Naive B cell (primary cell): ENCODE results near the gene UBR2. TPM values are rescaled to one million over a fixed set of nuclear protein-coding genes. Genes with fewer than 3 reads are reported as not detected.
"Not testable (repeated sequence)": the region's sequence is repeated elsewhere in the genome, so short reads cannot be mapped to it uniquely, and the experiment has no call there.

Experiments used
- ATAC-seq, 2 donors: fragments of 150-1000 bp; cut with Tn5 transposase; 2 replicates each; pipeline ENCODE4 v1.10.0; 2021; ENCODE audit warnings: low read depth in 2 of 2, mild to moderate bottlenecking in 2 of 2, moderate library complexity in 2 of 2
- DNase-seq: peaks from one replicate; pipeline ENCODE4 v3.0.0; 2022
- H3K27ac Mint-ChIP-seq, 6 donors: one replicate each; pipeline ENCODE4 v1.8.0; 2020 to 2022; ENCODE audit warnings: mild to moderate bottlenecking in 6 of 6, mixed read lengths in 6 of 6, moderate library complexity in 5 of 6, inconsistent platforms in 2 of 6
- H3K27me3 Mint-ChIP-seq, 3 donors: one replicate each; pipeline ENCODE4 v1.8.0; 2021 to 2022; ENCODE audit warnings: mixed read lengths in 3 of 3, mild to moderate bottlenecking in 1 of 3
- H3K36me3 Mint-ChIP-seq, 2 donors: one replicate each; pipeline ENCODE4 v1.8.0; 2020 to 2022; ENCODE audit warnings: mixed read lengths in 2 of 2, inconsistent platforms in 1 of 2, mild to moderate bottlenecking in 1 of 2
- H3K4me1 Mint-ChIP-seq, 3 donors: one replicate each; pipeline ENCODE4 v1.8.0; 2020 to 2022; ENCODE audit warnings: mixed read lengths in 3 of 3, inconsistent platforms in 1 of 3, mild to moderate bottlenecking in 1 of 3, moderate library complexity in 1 of 3
- H3K4me3 Mint-ChIP-seq, 8 donors: one replicate each; pipeline ENCODE4 v1.8.0; 2020 to 2022; ENCODE audit warnings: mild to moderate bottlenecking in 8 of 8, mixed read lengths in 8 of 8, moderate library complexity in 8 of 8, inconsistent platforms in 2 of 8
- H3K9me3 Mint-ChIP-seq, 7 donors: one replicate each; pipeline ENCODE4 v1.8.0; 2020 to 2022; ENCODE audit warnings: mixed read lengths in 7 of 7, mild to moderate bottlenecking in 5 of 7, inconsistent platforms in 2 of 7, moderate library complexity in 1 of 7
- polyA plus RNA-seq, 6 donors: library from polyadenylated mRNA; unstranded; fragments of 300-500 nt; fragmentation: Illumina TruSeq; gene quantifications; one replicate each; pipeline ENCODE4 v1.2.3, GENCODE V29; 2021; ENCODE audit warnings: low read depth in 6 of 6

The UBR2 gene
- polyA plus RNA-seq, 6 donors from 2014 or later, result 8.2 to 16.7 (median 10.7) TPM; not detected in 1

- Mint-ChIP-seq H3K27ac (no peak overlapping the region), H3K27me3 (peaks cover 0 to 15% (median 4%) of the 10 kb centered on the region in 3 donors)
- ATAC-seq, result no peak
Measured at GRCh38 chr6:42710316-42710715, 146.5 kb downstream of the UBR2 start.

GRCh38 chr6:42711930-42712329, 148.1 kb downstream of the UBR2 start:
- Mint-ChIP-seq H3K4me3 (no peak overlapping the region), H3K27ac (no peak overlapping the region), H3K27me3 (peaks cover 0 to 15% (median 4%) of the 10 kb centered on the region in 3 donors)

More at GRCh38 chr6:42710316-42710715, 146.5 kb downstream of the UBR2 start:
- no peak for DNase-seq
- H3K9me3 Mint-ChIP-seq, result peaks cover 0 to 7% (median 5%) of the 10 kb centered on the region in 7 donors
- H3K36me3 Mint-ChIP-seq, result peaks cover 3 to 7% of the 10 kb centered on the region in 2 donors
- no peak overlapping the region for H3K4me3 Mint-ChIP-seq
- peaks cover 0 to 2% (median 0%) of the 10 kb centered on the region in 3 donors for H3K4me1 Mint-ChIP-seq

GRCh38 chr6:42714098-42714761, 150.4 kb downstream of the UBR2 start:
- Mint-ChIP-seq H3K27me3 (peaks cover 0 to 9% (median 4%) of the 10 kb centered on the region in 3 donors), H3K9me3 (peaks cover 0 to 7% (median 5%) of the 10 kb centered on the region in 7 donors), H3K36me3 (peaks cover 3 to 7% of the 10 kb centered on the region in 2 donors), H3K4me1 (peaks cover 0 to 5% (median 0%) of the 10 kb centered on the region in 3 donors), H3K4me3 (no peak overlapping the region), H3K27ac (no peak overlapping the region)
- DNase-seq (no peak), ATAC-seq (no peak)

More at GRCh38 chr6:42711930-42712329, 148.1 kb downstream of the UBR2 start:
- DNase-seq (no peak), ATAC-seq (no peak)
- Mint-ChIP-seq H3K36me3 (peaks cover 3 to 7% of the 10 kb centered on the region in 2 donors), H3K9me3 (peaks cover 0 to 7% (median 5%) of the 10 kb centered on the region in 7 donors), H3K4me1 (peaks cover 0 to 2% (median 0%) of the 10 kb centered on the region in 3 donors)

- Mint-ChIP-seq H3K27ac (no peak overlapping the region), H3K36me3 (peaks cover 3 to 7% of the 10 kb centered on the region in 2 donors), H3K4me3 (peak overlapping the region in 1 of 8 donors; percentile 53), H3K9me3 (peaks cover 0 to 7% (median 5%) of the 10 kb centered on the region in 7 donors), H3K27me3 (peaks cover 0 to 9% (median 4%) of the 10 kb centered on the region in 3 donors), H3K4me1 (peaks cover 0 to 5% (median 0%) of the 10 kb centered on the region in 3 donors)
- DNase-seq (no peak), ATAC-seq (no peak)
Measured at GRCh38 chr6:42715871-42716270, 152.0 kb downstream of the UBR2 start.

- Mint-ChIP-seq H3K27ac (no peak overlapping the region), H3K36me3 (no peaks in the 10 kb centered on the region), H3K27me3 (peaks cover 0 to 5% (median 0%) of the 10 kb centered on the region in 3 donors), H3K4me1 (peaks cover under 1 to 6% (median 1%) of the 10 kb centered on the region in 3 donors), H3K4me3 (no peak overlapping the region), H3K9me3 (no peaks in the 10 kb centered on the region)
- DNase-seq, result no peak
- ATAC-seq, result no peak
Measured at GRCh38 chr6:42720739-42721138, 156.9 kb downstream of the UBR2 start.

- no peak for DNase-seq
- peak within 1 kb of the TSS in 1 of 6 donors; percentile 72 for H3K27ac Mint-ChIP-seq
Measured at GRCh38 chr6:42722497-42722896, 158.7 kb downstream of the UBR2 start, which contains the start of gene PRPH2. PRPH2 (minus strand) TSS chr6:42722597; CDS start chr6:42722334, 263 bp downstream.

GRCh38 chr6:42724825-42725224, 161.0 kb downstream of the UBR2 start:
- Mint-ChIP-seq H3K36me3 (no peaks in the 10 kb centered on the region), H3K4me3 (no peak overlapping the region), H3K4me1 (peaks cover 11 to 24% (median 22%) of the 10 kb centered on the region in 3 donors), H3K27me3 (peaks cover 0 to 5% (median 0%) of the 10 kb centered on the region in 3 donors), H3K27ac (peak overlapping the region in 1 of 6 donors; percentile 85), H3K9me3 (no peaks in the 10 kb centered on the region)
- ATAC-seq, result no peak
- DNase-seq, result no peak

More at GRCh38 chr6:42722497-42722896, 158.7 kb downstream of the UBR2 start, which contains the start of gene PRPH2:
- Mint-ChIP-seq H3K27me3 (peaks cover 0 to 5% (median 0%) of the 10 kb centered on the region in 3 donors), H3K4me3 (peak within 1 kb of the TSS in 1 of 8 donors; percentile 66), H3K9me3 (no peaks in the 10 kb centered on the region), H3K36me3 (no peaks in the 10 kb centered on the region), H3K4me1 (peaks cover 11 to 24% (median 17%) of the 10 kb centered on the region in 3 donors)
- no peak for ATAC-seq

- no peak for DNase-seq
- Mint-ChIP-seq H3K4me1 (peaks cover 11 to 24% (median 22%) of the 10 kb centered on the region in 3 donors), H3K27ac (peak overlapping the region; percentile 4 to 92 (median 78)), H3K4me3 (peak overlapping the region; percentile 84 to 96 (median 94)), H3K9me3 (no peaks in the 10 kb centered on the region), H3K36me3 (no peaks in the 10 kb centered on the region), H3K27me3 (peaks cover 0 to 5% (median 0%) of the 10 kb centered on the region in 3 donors)
- no peak for ATAC-seq
Measured at GRCh38 chr6:42726026-42726425, 162.2 kb downstream of the UBR2 start.

- Mint-ChIP-seq H3K27ac (peak overlapping the region; percentile 60 to 99 (median 86)), H3K4me3 (peak overlapping the region; percentile 84 to 96 (median 94)), H3K36me3 (no peaks in the 10 kb centered on the region), H3K4me1 (peaks cover 11 to 24% (median 22%) of the 10 kb centered on the region in 3 donors), H3K27me3 (peaks cover 0 to 3% (median 0%) of the 10 kb centered on the region in 3 donors), H3K9me3 (no peaks in the 10 kb centered on the region)
- ATAC-seq, result peak; percentile 96
- peak; percentile 79 for DNase-seq
Measured at GRCh38 chr6:42726485-42727086, 162.8 kb downstream of the UBR2 start.

- peak overlapping the region; percentile 84 to 96 (median 94) for H3K4me3 Mint-ChIP-seq
- H3K9me3 Mint-ChIP-seq, result no peaks in the 10 kb centered on the region
- ATAC-seq, result no peak
- H3K4me1 Mint-ChIP-seq, result peaks cover 11 to 24% (median 22%) of the 10 kb centered on the region in 3 donors
- DNase-seq, result peak; percentile 9
- H3K27me3 Mint-ChIP-seq, result no peaks in the 10 kb centered on the region
- no peaks in the 10 kb centered on the region for H3K36me3 Mint-ChIP-seq
- peak overlapping the region; percentile 60 to 99 (median 85) for H3K27ac Mint-ChIP-seq
Measured at GRCh38 chr6:42727087-42727611, 163.3 kb downstream of the UBR2 start.

- peak overlapping the region in 4 of 6 donors; percentile 23 to 99 (median 73) for H3K27ac Mint-ChIP-seq
- H3K27me3 Mint-ChIP-seq, result no peaks in the 10 kb centered on the region
- peaks cover 11 to 24% (median 22%) of the 10 kb centered on the region in 3 donors for H3K4me1 Mint-ChIP-seq
- no peak for ATAC-seq
- H3K36me3 Mint-ChIP-seq, result no peaks in the 10 kb centered on the region
- H3K9me3 Mint-ChIP-seq, result no peaks in the 10 kb centered on the region
- peak overlapping the region in 7 of 8 donors; percentile 84 to 96 (median 93) for H3K4me3 Mint-ChIP-seq
- DNase-seq, result no peak
Measured at GRCh38 chr6:42727627-42728026, 163.8 kb downstream of the UBR2 start.

GRCh38 chr6:42729731-42730130, 165.9 kb downstream of the UBR2 start:
- Mint-ChIP-seq H3K27me3 (no peaks in the 10 kb centered on the region), H3K36me3 (no peaks in the 10 kb centered on the region), H3K9me3 (no peaks in the 10 kb centered on the region), H3K4me1 (peaks cover 11 to 29% (median 22%) of the 10 kb centered on the region in 3 donors), H3K27ac (peak overlapping the region in 1 of 6 donors; percentile 22), H3K4me3 (peak overlapping the region in 1 of 8 donors; percentile 54)
- ATAC-seq, result no peak
- no peak for DNase-seq

GRCh38 chr6:42733867-42734481, 170.1 kb downstream of the UBR2 start:
- H3K4me3 Mint-ChIP-seq, DNase-seq, ATAC-seq, H3K9me3 Mint-ChIP-seq, H3K36me3 Mint-ChIP-seq, H3K27me3 Mint-ChIP-seq, H3K4me1 Mint-ChIP-seq: not testable (repeated sequence)
- H3K27ac Mint-ChIP-seq, result peak overlapping the region in 1 of 6 donors; percentile 36
